Measurements from ENCODE around the gene ENPP1. TPM values are rescaled to one million over a fixed set of nuclear protein-coding genes. Genes with fewer than 3 reads are reported as not detected.

Gene ENPP1
- polyA plus RNA-seq, 1 of the 3 experiments (the other 2 are of a cell fraction): not detected

DNA sequence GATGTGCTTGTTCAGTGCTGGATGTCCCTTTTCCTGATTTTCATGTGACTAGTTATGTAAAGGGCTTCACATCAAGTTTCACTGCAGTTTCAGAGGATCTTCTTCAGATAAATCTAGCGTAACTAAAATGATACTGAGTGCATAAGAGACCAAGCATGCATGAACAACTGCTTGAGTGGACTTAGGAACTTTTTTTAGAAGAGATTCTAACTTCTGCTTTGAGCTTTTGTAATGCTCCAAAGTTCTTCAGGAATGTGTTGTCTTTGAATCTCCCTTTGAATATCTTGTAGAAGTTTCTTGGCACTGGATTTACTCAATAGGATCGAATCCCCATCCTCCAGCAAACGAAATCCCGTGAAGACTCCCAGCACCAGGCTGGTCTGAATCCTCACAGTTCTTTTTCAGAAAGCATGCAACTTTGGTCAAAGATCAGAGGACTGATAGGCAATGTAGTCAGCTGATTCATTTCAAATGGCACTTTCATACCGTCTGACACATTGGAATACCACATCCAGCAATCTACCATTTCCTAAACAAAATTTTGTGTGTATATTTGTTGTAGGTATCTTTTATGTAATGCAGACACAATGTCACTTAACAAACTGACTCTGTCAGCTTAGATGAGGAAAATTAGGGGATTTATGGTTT is 33.2 kb downstream of the ENPP1 start:
- no peak overlapping the region for H2AFZ ChIP-seq (ENCODE audit: low read depth)
- no peak for DNase-seq
- 7% methylated on average over 5 of the region's 5 CpGs for WGBS (ENCODE audit: low lambda C conversion rate)
- no peaks in the 10 kb centered on the region for H3K36me3 ChIP-seq (replicated peaks in 1 of 2; ENCODE audit: control insufficient read depth in 1 of 2, insufficient read depth in 2 of 2, low read length in 1 of 2)
- H3K4me1 ChIP-seq (ENCODE audit: control insufficient read depth in 1 of 2, insufficient read depth in 2 of 2, low read depth in 1 of 2, low read length in 1 of 2): no peaks in the 10 kb centered on the region
- no peaks in the 10 kb centered on the region for H3F3A ChIP-seq (replicated peaks; ENCODE audit: insufficient read depth)
- H3K27me3 ChIP-seq (ENCODE audit: insufficient read depth): peaks cover 23% of the 10 kb centered on the region
- no peaks in the 10 kb centered on the region for H3K9me3 ChIP-seq
- H3K27ac ChIP-seq (ENCODE audit: low read depth in 2 of 2, low read length in 1 of 2): no peak overlapping the region
- H3K4me2 ChIP-seq: no peak overlapping the region
- H3K4me3 ChIP-seq (ENCODE audit: low read depth in 2 of 2, low read length in 1 of 2): no peak overlapping the region
- POLR2A ChIA-PET: no interaction called here
- H3K9me2 ChIP-seq: no peaks in the 10 kb centered on the region
- no peaks in the 10 kb centered on the region for H3K79me2 ChIP-seq (ENCODE audit: insufficient read depth)
- no peak overlapping the region for H3K9ac ChIP-seq
- CTCF ChIA-PET: no interaction called here
- H4K20me1 ChIP-seq (ENCODE audit: insufficient read depth): no peaks in the 10 kb centered on the region
- TF ChIP-seq YY1 (IDR thresholded peaks at IDR 0.05; ENCODE audit: low read depth): no peak
- TF ChIP-seq, protein P1, sequence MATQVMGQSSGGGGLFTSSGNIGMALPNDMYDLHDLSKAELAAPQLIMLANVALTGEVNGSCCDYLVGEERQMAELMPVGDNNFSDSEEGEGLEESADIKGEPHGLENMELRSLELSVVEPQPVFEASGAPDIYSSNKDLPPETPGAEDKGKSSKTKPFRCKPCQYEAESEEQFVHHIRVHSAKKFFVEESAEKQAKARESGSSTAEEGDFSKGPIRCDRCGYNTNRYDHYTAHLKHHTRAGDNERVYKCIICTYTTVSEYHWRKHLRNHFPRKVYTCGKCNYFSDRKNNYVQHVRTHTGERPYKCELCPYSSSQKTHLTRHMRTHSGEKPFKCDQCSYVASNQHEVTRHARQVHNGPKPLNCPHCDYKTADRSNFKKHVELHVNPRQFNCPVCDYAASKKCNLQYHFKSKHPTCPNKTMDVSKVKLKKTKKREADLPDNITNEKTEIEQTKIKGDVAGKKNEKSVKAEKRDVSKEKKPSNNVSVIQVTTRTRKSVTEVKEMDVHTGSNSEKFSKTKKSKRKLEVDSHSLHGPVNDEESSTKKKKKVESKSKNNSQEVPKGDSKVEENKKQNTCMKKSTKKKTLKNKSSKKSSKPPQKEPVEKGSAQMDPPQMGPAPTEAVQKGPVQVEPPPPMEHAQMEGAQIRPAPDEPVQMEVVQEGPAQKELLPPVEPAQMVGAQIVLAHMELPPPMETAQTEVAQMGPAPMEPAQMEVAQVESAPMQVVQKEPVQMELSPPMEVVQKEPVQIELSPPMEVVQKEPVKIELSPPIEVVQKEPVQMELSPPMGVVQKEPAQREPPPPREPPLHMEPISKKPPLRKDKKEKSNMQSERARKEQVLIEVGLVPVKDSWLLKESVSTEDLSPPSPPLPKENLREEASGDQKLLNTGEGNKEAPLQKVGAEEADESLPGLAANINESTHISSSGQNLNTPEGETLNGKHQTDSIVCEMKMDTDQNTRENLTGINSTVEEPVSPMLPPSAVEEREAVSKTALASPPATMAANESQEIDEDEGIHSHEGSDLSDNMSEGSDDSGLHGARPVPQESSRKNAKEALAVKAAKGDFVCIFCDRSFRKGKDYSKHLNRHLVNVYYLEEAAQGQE (IDR thresholded peaks at IDR 0.05; ENCODE audit: low read depth, low read length): no peak
- TF ChIP-seq FOSL2 (IDR thresholded peaks at IDR 0.05; ENCODE audit: borderline replicate concordance, low read depth): no peak
- no peak for TF ChIP-seq RAD21 (IDR thresholded peaks at IDR 0.05; ENCODE audit: low read length)
- TF ChIP-seq TCF12 (IDR thresholded peaks at IDR 0.05): no peak
- TF ChIP-seq, protein P2, sequence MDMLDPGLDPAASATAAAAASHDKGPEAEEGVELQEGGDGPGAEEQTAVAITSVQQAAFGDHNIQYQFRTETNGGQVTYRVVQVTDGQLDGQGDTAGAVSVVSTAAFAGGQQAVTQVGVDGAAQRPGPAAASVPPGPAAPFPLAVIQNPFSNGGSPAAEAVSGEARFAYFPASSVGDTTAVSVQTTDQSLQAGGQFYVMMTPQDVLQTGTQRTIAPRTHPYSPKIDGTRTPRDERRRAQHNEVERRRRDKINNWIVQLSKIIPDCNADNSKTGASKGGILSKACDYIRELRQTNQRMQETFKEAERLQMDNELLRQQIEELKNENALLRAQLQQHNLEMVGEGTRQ (IDR thresholded peaks at IDR 0.05; ENCODE audit: borderline replicate concordance, low read depth, low read length): no peak
- no peak for TF ChIP-seq RXRA (IDR thresholded peaks at IDR 0.05; ENCODE audit: borderline replicate concordance, low read depth)
- TF ChIP-seq NRF1 (IDR thresholded peaks at IDR 0.05; ENCODE audit: low read depth, low read length): no peak
- TF ChIP-seq NFIC (IDR thresholded peaks at IDR 0.05; ENCODE audit: borderline replicate concordance): no peak
- no peak for TF ChIP-seq JUND (IDR thresholded peaks at IDR 0.05)
- no peak for TF ChIP-seq MXI1 (IDR thresholded peaks at IDR 0.05; ENCODE audit: low read depth, low read length)

DNA sequence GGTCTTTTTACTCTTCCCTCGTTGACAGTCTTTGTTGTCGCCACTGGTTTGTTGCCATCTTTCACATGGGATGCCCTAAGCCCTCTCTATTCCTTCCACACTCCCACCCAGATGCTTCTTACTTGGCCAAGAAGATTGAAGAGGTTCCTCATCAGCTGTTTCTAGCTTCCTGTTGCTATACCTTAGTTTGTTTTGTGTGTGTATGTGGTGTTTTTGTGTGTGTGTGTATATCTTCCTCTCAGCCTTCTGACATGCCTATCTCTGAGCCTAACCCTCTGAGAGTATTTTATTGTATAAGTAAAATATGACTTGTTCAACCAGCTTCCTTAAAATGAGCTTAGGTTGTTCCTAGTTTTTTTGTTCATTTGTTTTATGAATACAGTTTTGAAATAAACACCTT is 35.9 kb downstream of the ENPP1 start:
- Histone ChIP-seq H4K20me1 (ENCODE audit: insufficient read depth) (no peaks in the 10 kb centered on the region), H3K9me2 (no peaks in the 10 kb centered on the region), H3K9me3 (no peaks in the 10 kb centered on the region), H3K4me3 (ENCODE audit: low read depth in 2 of 2, low read length in 1 of 2) (no peak overlapping the region), H3K36me3 (replicated peaks in 1 of 2; ENCODE audit: control insufficient read depth in 1 of 2, insufficient read depth in 2 of 2, low read length in 1 of 2) (no peaks in the 10 kb centered on the region), H3K27me3 (ENCODE audit: insufficient read depth) (peaks cover 31% of the 10 kb centered on the region), H2AFZ (ENCODE audit: low read depth) (no peak overlapping the region), H3K4me2 (no peak overlapping the region), H3K27ac (ENCODE audit: low read depth in 2 of 2, low read length in 1 of 2) (no peak overlapping the region), H3K4me1 (ENCODE audit: control insufficient read depth in 1 of 2, insufficient read depth in 2 of 2, low read depth in 1 of 2, low read length in 1 of 2) (no peaks in the 10 kb centered on the region), H3K79me2 (ENCODE audit: insufficient read depth) (no peaks in the 10 kb centered on the region), H3K9ac (no peak overlapping the region), H3F3A (replicated peaks; ENCODE audit: insufficient read depth) (no peaks in the 10 kb centered on the region)
- WGBS (ENCODE audit: low lambda C conversion rate): 10% methylated on average over 2 of the region's 2 CpGs
- DNase-seq: no peak
- CTCF ChIA-PET: interaction anchor here (1.0 to 1.4 kb wide), 2 partner anchors 18 to 24 kb away, joined by 4 read pairs; no protein-coding TSS in a partner anchor
- TF ChIP-seq TEAD4 (IDR thresholded peaks at IDR 0.05; ENCODE audit: borderline replicate concordance, insufficient read depth) (no peak), GATA2 (CRISPR knock-in tag; IDR thresholded peaks at IDR 0.05) (no peak)
- TF ChIP-seq, protein P3, sequence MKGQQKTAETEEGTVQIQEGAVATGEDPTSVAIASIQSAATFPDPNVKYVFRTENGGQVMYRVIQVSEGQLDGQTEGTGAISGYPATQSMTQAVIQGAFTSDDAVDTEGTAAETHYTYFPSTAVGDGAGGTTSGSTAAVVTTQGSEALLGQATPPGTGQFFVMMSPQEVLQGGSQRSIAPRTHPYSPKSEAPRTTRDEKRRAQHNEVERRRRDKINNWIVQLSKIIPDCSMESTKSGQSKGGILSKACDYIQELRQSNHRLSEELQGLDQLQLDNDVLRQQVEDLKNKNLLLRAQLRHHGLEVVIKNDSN (IDR thresholded peaks at IDR 0.05; ENCODE audit: borderline replicate concordance, low read depth): no peak
- TF ChIP-seq, protein P4, sequence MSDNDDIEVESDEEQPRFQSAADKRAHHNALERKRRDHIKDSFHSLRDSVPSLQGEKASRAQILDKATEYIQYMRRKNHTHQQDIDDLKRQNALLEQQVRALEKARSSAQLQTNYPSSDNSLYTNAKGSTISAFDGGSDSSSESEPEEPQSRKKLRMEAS (IDR thresholded peaks at IDR 0.05; ENCODE audit: low read depth): no peak
- POLR2A ChIA-PET: no interaction called here

Data from SK-N-SH (cell line).